Activated T-cell treated with anti-CD3 and anti-CD28 coated beads, Interleukin-2, amount 50 U/mL, for 48 hours (primary cell): ENCODE data around the gene C1GALT1C1.
A peak's percentile ranks its signal among the peaks of the same experiment; 100 is the strongest.
"Not testable (repeated sequence)": the region's sequence is repeated elsewhere in the genome, so short reads cannot be mapped to it uniquely, and the experiment has no call there.

Experiments
- DNase-seq, 2 experiments: peaks; one replicate each; pipeline ENCODE4 v3.0.0-alpha.2; 2020

Gene C1GALT1C1

DNA sequence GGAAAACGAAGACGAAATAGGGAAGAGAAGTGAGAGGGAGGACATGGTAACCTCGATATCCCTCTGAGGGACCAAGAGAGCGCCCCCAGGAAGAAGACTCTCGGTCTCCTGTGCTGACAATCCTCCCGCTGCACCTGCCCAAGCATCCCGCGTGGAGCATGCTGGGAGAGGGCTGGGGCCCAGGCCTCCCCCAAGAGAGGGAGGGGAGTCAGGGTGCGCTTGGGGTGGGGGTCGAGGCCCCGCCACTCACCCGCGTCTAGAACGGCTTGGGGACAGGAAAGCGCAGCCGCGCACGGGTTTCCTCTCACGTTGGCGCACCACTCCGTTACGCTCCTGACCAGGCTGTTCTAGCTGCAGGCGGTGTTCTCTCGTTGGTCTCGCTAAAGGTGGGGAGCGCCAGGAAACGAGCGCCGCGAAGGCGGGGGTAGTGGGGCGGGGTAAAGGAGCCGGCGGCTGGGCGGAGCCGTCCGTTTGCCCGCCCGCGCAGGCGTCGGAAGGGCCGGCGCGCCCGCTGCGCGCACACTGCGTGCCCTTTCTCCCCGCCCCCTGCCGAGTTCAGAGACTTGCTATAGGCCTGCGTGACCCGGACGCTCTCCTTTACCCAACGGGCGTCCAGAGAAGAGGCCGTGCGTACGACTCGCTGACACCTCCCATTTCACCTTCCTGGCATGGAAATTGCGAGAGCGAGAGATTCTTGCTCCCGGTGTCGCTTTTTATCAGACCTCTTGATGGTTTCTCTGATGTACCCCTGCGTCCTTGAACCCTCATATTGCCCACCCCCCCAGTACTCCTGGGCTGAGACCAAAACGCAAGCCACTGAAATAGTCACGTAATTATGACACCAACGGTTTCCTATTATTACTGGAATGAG, at the start of gene C1GALT1C1:
Gene C1GALT1C1, minus strand, starts transcription at position 388 of the 871 bp plus-strand sequence. CDS start 2,888 bp downstream, outside the sequence.
- peak; percentile 91 to 92 for DNase-seq

DNA sequence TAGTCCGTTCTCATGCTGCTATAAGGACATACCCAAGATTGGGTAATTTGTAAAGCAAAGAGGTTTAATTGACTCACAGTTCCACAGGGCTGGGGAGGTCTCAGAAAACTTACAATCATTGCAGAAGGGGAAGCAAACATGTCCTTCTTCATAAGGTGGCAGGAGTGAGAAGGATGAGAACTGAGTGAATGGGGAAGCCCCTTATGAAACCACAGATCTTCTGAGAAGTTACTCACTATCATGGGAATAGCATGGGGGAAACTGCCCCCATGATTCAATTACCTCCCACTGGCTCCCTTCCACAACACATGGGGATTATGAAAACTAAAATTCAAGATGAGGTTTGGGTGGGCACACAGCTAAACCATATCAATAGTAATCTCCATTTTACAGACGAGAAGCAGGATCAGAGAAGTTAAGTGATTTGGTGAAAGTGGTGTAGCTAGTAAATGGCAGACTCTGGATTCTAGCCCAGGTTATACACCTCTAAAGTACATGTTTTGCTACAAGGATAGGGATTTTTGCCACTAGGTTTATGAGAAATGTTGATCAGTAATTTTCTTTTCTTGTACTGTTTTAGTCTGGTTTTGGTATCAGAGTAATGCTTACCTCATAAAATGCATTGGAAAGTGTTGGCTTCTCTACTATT, 47.3 kb upstream of the C1GALT1C1 start:
- DNase-seq = no peak

DNA sequence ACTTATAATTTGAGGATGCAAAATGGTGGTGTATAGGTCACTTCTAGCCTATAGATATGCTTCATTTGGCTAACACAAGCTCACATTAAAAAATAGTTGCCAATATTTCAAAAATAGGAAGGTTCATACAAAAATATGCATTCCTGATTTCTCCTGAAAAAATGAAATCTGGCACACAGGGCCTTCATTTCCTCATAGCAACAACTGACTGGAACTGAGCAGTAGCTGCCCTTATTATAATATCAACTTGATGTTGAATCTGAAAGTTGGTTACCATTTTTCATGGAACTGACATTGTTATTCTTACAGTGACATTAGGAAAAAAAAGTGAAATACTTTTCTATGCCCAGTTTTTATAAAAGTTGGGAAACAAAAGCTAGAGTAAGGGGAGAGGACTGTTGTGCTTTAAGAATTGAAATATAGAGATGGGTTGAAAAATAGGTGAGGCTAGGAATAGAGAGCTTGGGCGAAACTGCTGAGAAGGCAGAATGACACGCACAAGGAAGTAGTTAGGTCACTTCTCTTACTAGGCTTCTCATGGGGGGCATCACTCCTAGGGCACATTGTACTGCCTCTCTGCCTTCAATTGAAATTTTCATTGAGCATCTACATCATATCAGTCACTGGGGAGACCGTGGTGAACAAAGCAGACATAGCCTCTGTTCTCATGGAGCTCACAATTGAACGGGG, 43.1 kb upstream of the C1GALT1C1 start:
- no peak for DNase-seq

DNA sequence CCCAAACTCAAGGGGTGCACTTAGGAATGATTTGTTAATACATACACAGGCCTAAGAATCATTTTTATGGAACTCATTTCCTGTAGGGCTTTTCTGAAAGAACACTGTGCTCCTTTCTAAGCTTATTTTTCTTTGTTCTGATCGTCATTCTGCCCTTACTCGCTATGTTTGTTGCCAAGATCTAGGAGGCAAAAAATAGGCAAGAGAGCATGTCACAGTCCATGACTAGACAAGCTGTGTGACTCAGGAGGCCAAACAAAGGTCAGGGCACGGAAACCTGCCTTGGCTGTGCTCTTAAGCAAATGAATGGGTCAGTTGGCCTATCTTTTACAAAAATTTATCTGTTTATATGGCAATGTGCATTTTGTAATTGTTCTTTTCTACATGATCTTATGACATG, 42.5 kb upstream of the C1GALT1C1 start:
- no peak for DNase-seq

- DNase-seq = no peak
Measured at GRCh38 chrX:120671963-120672362, 42.1 kb upstream of the C1GALT1C1 start.

DNA sequence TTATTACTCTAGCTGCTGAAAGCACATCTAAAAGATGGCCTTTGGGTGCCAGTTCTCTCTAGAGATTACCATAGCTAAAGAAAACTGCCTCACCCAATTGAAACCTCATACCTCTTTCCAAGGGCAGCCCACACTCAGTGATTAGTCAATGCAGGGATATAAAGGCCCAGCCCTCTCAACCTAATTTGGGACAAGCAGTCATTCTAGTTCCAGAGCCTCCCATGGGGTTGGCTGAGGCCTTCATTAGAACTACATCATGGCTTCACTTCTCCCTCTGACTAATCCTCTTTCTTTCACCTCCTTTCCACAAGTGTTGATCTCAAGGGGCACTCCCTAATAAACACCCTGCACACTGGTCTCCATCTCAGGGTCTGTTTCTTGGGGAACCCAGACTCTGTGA, 38.5 kb upstream of the C1GALT1C1 start:
- no peak for DNase-seq

GRCh38 chrX:120664535-120664934, 34.7 kb upstream of the C1GALT1C1 start:
- not testable (repeated sequence) for DNase-seq

DNA sequence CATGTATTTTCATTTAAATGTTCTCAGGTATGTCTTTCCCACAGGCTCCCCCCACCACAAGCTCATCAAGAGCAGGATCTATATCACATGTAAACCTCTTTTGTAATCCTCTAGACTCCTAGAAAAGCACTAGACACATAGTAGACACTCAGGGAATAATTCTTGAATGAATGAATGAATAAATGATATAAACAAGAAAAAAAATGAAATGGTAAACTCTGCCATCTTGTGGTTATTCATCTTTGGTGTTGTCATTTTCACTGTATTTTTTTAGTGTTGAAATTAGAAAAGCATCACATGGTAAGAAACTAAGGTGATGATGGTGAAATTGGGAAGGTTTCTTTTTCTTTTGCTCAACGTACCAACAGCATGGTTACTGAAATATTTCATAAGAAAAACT, 34.2 kb upstream of the C1GALT1C1 start:
- DNase-seq = no peak

DNA sequence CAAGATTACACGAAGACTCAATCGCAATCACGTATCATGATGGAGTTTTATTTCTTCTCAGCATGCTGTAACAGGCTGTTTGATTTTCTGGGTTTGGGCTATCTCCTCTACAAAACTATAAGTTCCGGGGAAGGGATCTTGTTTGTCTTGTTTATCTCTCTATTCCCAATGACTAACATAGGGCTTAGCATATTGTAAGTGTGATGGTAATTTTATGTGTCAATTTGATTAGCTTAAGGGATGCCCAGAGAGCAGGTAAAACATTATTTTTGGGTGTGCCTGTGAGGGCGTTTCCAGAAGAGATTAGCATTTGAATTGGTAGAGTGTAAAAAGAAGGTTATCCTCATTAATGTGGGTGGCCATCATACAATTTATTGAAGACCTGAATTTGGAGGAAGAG, 32.8 kb upstream of the C1GALT1C1 start:
- DNase-seq = no peak

GRCh38 chrX:120660637-120661036, 30.8 kb upstream of the C1GALT1C1 start:
- no peak for DNase-seq

GRCh38 chrX:120653000-120653399, 23.1 kb upstream of the C1GALT1C1 start:
- no peak for DNase-seq

DNA sequence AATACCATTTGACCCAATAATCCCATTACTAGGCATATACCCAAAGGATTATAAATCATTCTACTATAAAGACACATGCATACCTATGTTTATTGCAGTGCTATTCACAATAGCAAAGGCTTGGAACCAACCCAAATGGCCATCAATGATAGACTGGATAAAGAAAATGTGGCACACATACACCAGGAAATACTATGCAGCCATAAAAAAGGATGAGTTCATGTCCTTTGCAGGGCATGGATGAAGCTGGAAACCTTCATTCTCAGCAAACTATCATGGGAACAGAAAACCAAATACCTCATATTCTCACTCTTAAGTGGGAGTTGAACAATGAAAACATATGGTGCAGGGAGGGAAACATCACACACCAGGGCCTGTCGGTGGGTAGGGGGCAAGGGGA, 22.4 kb upstream of the C1GALT1C1 start:
- not testable (repeated sequence) for DNase-seq

DNA sequence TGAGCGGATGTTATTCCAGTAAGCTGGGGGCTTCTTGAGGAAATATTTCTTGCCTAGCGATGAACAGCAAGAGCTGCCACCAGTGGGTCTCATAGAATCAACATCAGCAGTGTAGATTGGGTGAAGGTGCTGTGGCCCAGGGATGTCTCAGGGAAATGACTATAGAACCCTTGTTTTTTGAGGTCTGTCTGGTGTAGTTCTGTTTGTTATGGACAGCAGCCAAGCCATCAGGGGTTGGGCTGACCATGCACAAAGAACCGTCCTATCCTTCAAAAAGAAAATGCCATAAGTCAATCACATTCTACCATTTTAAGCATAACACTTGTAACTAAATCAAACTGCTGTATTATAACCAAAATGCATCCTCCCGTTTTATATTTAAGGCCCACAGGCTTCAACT, 17.3 kb upstream of the C1GALT1C1 start:
- DNase-seq = no peak

DNA sequence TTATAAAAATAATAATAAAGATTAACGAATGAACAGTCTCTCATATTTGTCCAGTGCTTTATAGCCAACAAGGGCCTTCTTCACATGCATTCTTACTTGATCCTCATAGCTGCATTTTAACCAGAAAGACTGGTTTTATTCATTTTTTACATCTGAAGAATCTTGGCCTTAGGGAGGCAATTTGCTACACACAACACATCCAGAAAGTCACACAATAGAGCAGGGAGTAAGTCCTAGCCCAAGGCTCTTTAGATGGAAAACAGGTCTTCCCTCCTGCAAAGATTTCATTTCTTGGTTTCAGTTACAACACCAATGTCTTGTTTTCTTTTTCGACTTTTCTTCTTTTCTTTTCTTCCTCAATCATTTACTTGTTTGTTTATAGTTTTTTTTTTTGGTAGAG, 13.0 kb upstream of the C1GALT1C1 start:
- DNase-seq = no peak

GRCh38 chrX:120638619-120639018, 8.8 kb upstream of the C1GALT1C1 start:
- no peak for DNase-seq

GRCh38 chrX:120625371-120625770, 4.5 kb downstream of the C1GALT1C1 start:
- DNase-seq = no peak

- no peak for DNase-seq
Measured at GRCh38 chrX:120617996-120618630, 11.7 kb downstream of the C1GALT1C1 start.

- no peak for DNase-seq
Measured at GRCh38 chrX:120614816-120615215, 15.0 kb downstream of the C1GALT1C1 start.

DNA sequence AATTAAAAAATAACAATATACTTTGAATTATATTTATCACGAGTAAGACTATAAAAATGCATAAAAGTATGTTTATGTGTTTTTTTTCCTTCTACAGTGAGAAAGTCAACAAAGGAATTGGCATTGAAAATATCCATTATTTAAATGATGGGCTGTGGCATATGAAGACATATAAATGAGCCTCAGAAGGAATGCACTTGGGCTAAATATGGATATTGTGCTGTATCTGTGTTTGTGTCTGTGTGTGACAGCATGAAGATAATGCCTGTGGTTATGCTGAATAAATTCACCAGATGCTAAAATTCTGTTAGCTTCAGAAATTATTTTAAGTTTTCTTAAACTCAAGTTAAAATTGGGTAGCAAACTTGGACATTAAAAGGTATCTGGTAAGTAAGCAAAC, 17.8 kb downstream of the C1GALT1C1 start:
- no peak for DNase-seq

DNA sequence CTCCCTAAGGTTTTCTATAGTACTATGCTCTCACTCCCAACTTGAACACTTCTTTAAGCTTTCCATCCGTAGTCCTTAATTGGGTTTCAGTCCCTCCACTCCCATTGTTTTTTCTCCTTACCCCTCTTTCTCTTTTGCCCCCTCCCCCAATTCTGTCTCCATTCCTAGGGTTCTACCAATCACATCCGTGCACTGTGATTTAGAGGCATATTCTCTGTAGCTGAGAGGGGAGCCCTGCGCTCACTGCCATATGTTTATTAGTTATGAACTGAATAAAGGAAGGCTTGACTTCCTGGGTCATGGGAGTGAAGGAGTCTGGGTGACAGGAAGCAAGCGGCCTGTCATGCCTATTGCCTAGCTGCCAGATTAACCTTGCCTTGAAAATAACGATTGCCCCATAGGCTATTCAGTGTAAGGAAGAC, 25.5 kb downstream of the C1GALT1C1 start:
- peak; percentile 24 to 32 for DNase-seq

GRCh38 chrX:120603707-120604360, 26.0 kb downstream of the C1GALT1C1 start, which contains the start of gene MCTS1:
Gene MCTS1 (plus strand): TSS chrX:120604101. CDS start chrX:120604237, 136 bp downstream.
- DNase-seq = peak; percentile 76 to 80

DNA sequence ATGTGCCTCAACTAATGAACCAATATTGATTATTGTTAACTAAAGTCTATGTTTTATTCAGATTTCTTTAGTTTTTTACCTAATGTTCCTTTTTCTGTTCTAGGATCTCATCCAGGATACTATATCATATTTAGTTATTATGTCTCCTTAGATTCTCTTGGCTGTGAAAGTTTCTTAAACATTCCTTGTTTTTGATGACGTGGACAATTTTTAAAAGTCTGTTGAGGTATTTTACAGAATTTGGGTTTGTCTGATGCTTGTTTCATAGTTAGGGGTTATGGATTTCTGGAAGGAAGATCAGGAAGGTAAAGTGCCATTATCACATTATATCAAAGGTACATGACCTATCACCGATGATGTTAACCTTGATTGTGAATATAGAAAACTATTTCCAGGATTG, 44.2 kb downstream of the C1GALT1C1 start:
- DNase-seq = no peak
